IPS-NIHi7 (cell line): ENCODE measurements around the gene DCAF10.
A peak's percentile ranks its signal among the peaks of the same experiment; 100 is the strongest.
"Not testable (repeated sequence)": the region's sequence is repeated elsewhere in the genome, so short reads cannot be mapped to it uniquely, and the experiment has no call there.

ENCODE experiments used
- DNase-seq: peaks from one replicate; pipeline ENCODE4 v3.0.0; 2012; ENCODE audit warnings: mixed read lengths; ENCODE audit errors: extremely low spot score

DCAF10 gene

GRCh38 chr9:37862530-37862929 lies 61.9 kb downstream of the DCAF10 start:
- DNase-seq = no peak

- no peak for DNase-seq
Measured at GRCh38 chr9:37870081-37870798, 69.6 kb downstream of the DCAF10 start.

GRCh38 chr9:37870799-37871176 lies 70.2 kb downstream of the DCAF10 start:
- no peak for DNase-seq

- no peak for DNase-seq
Measured at GRCh38 chr9:37873955-37874354, 73.4 kb downstream of the DCAF10 start.

- no peak for DNase-seq
Measured at GRCh38 chr9:37876376-37876775, 75.8 kb downstream of the DCAF10 start.

- DNase-seq = no peak
Measured at GRCh38 chr9:37880916-37881479, 80.4 kb downstream of the DCAF10 start.

- DNase-seq = not testable (repeated sequence)
Measured at GRCh38 chr9:37887977-37888583, 87.5 kb downstream of the DCAF10 start.

- DNase-seq = no peak
Measured at GRCh38 chr9:37889536-37889935, 88.9 kb downstream of the DCAF10 start.

- DNase-seq = not testable (repeated sequence)
Measured at GRCh38 chr9:37891042-37891441, 90.4 kb downstream of the DCAF10 start.

GRCh38 chr9:37892063-37892462 lies 91.5 kb downstream of the DCAF10 start:
- DNase-seq = no peak

GRCh38 chr9:37897665-37898064 lies 97.1 kb downstream of the DCAF10 start:
- DNase-seq = no peak

GRCh38 chr9:37899041-37899440 lies 98.4 kb downstream of the DCAF10 start:
- DNase-seq = no peak

GRCh38 chr9:37902131-37902530 lies 101.5 kb downstream of the DCAF10 start:
- no peak for DNase-seq

GRCh38 chr9:37902796-37903646 lies 102.4 kb downstream of the DCAF10 start:
- DNase-seq = no peak

GRCh38 chr9:37903647-37904444 lies 103.2 kb downstream of the DCAF10 start, which contains the start of gene SLC25A51:
Gene SLC25A51, minus strand, starts transcription at chr9:37904127. Its CDS starts 15,577 bp downstream, at chr9:37888550.
- peak; percentile 92 for DNase-seq

- no peak for DNase-seq
Measured at GRCh38 chr9:37904445-37905130, 104.0 kb downstream of the DCAF10 start.

GRCh38 chr9:37905131-37905505 lies 104.5 kb downstream of the DCAF10 start:
- no peak for DNase-seq

GRCh38 chr9:37905776-37906175 lies 105.2 kb downstream of the DCAF10 start:
- DNase-seq = no peak

GRCh38 chr9:37906312-37907239 lies 106.0 kb downstream of the DCAF10 start:
- DNase-seq = no peak

GRCh38 chr9:37908283-37908682 lies 107.7 kb downstream of the DCAF10 start:
- no peak for DNase-seq
